Stimulated activated CD4-positive, alpha-beta T cell treated with anti-CD3 and anti-CD28 coated beads, Interleukin-2, amount 100 ng/mL, for 24 hours (primary cell): ENCODE results near the gene FAHD1.

Experiments
- DNase-seq, 2 donors: peaks; one replicate each; pipeline ENCODE4 v3.0.0-alpha.2; 2020

FAHD1 gene

GRCh38 chr16:1826691-1827573 is at the start of gene FAHD1, which contains the start of gene HAGH:
Gene FAHD1 (plus strand): TSS chr16:1827206. CDS start chr16:1827239, 33 bp downstream.
Gene HAGH (minus strand): TSS chr16:1826825. CDS start chr16:1826787, 38 bp downstream.
- DNase-seq, result peak; percentile 90 to 91

DNA sequence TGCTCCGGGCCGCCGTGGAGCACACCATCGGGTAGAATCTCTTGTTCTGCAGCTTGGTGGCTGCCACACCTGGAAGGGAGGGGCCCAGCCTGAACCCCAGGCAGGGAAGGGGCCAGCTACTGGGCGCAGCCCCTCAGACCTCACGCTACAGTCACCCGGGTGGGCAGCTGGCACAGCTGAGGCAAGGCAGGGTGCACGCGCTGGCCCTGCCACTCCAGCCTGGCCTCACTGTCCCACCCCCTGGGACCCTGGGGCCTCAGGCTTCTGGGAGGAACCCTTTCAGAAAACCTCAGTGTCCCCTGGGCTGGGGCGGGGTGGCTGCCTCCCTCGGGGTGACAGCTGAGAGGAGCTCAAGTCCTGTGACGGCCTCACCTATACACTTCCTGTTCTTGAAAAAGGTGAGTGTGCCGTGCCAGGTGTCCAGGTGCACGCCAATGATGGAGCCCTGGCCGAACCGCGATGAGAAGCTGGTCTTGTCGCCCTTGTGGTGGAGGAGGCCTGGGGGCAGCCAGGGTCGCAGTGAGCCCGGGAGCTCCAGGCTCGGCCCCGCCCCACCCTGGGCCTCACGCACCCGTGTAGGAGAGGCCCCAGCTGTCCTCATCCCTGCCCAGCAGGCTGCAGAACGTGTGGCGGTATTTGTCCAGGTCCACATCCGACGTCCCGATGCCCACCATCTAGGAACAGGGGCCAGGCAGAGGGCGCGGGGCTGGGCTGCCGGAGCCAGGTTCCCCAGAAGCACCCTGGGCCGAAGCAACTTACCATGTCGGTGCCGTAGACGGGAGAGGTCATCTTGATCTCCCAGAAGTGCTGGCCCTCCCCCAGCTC is 49.4 kb upstream of the FAHD1 start:
- no peak for DNase-seq

- no peak for DNase-seq
Observed at GRCh38 chr16:1778200-1779179, 48.5 kb upstream of the FAHD1 start.

GRCh38 chr16:1779234-1779701 is 47.7 kb upstream of the FAHD1 start:
- DNase-seq, result no peak

- DNase-seq, result no peak
Observed at GRCh38 chr16:1779741-1780676, 47.0 kb upstream of the FAHD1 start.

- DNase-seq, result no peak
Observed at GRCh38 chr16:1780677-1781072, 46.3 kb upstream of the FAHD1 start.

GRCh38 chr16:1781254-1781653 is 45.8 kb upstream of the FAHD1 start:
- DNase-seq, result no peak

DNA sequence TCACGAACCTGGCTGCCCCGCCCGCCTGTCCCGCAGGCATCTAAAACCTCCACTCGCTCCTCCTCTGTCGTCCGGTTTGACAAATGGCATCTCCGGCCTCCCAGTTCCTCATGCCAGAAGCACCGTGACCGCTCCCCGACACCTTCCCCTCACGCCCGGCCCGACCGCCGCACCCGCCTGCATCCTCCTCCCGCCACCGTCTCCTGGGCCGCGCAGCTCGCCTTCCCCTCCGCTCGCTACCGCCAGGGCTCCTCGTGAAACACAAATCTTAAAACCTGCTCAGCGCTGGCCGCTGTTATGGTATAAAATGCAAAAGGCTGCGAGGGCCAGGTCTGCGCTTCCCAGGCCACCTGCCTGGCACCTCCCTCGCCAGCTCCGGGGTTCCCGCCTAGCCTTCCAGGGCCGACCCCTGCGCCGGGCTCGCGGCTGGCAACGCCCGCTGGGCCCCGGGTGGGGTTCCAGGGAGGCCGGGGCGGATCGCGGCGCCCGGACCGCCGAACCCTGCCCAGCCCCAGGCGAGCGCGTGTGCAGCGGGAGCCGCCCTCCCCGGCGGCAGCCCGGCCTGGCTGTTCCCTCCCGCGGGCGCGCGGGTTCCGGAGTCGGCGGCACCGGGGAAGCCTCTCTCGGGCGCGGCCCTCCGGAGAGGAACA is 45.1 kb upstream of the FAHD1 start:
- peak; percentile 40 for DNase-seq

DNA sequence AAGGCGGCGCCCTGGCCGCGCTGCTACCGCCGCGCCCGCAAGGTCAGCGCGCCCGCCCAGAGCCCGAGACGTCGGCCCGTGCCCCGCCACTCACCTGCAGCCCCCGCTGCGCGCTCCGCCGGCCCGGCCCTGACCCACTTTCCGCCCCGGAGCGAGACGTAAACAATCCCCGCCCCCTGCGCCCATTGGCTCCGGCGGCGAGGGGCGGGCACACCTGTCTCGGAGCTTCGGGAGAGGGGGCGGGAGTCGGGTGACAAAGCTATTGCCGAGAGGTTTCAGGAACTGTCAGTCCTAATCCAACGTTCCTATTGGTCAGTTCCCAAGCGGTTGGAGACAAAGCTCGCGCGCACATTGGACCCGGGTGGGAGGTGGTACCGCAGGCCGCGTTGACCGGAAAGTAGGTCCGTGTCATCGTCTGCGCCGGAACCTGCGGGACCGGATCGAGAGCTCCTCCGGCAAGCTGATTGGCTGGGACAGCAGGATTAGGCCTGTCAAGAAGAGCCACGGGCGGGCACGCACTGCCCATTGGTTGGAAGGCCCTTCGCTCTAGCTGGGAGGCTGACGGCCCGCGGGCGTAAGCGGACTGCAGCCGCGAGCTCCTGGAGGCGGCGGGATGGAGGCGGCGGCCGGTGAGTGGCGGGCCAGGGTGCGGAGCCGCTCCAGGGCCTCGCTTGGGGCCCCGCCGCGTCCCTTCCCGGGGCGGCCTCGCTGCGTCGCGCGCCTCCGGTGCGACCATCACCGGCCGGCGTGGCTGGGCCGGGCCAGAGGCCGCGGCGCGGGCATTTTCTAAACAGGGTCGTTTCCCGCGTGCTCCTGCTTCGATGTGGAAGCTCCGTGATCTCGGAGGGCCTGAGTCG is 44.4 kb upstream of the FAHD1 start, which contains the start of the genes NUBP2 and SPSB3:
Gene NUBP2 (plus strand): TSS at position 553 of the 857 bp plus-strand sequence. CDS start 61 bp downstream, at position 614.
Gene SPSB3 (minus strand): TSS at position 164 of the 857 bp plus-strand sequence. CDS start 1,088 bp downstream, outside the sequence.
- DNase-seq, result peak; percentile 98

DNA sequence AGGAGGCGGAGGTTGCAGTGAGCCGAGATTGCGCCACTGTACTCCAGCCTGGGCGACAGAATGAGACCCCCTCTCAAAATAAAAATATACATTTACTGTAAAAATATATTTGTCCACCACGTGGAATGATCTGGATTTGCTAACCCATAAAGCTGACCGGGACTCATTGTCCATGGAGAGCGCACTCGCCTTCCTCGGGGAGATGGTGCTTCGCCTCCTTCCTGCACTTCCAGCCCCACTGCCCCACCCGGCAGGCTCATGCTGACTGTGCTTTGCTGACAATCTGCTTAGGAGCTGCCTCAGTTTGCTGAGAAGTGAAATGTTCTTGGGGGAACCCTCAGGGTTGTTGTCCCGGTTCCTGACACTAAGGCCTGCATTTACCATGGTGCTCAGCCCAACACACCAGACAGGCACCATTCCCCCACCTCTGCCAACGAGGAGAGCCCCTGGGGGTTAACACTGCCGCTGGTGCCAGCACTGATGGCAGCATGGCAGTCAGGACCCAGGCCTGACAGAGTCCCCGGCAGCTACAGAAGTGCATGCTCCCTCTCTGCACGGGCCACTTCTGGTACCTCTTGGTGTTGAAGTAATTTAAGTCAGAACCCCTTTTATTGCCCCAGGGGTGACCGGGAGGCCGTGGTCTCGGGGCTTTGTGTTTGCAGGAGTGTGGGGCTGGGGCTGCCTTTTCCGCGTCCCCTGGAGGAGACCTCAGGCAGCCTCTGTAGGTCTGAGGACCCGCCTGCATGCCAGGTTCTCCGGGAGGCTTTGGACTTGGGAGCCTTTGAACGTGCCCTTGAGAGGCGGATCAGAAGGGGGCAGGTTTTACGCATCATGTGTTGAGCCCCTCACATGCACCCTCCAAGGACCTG is 41.8 kb upstream of the FAHD1 start:
- no peak for DNase-seq

DNA sequence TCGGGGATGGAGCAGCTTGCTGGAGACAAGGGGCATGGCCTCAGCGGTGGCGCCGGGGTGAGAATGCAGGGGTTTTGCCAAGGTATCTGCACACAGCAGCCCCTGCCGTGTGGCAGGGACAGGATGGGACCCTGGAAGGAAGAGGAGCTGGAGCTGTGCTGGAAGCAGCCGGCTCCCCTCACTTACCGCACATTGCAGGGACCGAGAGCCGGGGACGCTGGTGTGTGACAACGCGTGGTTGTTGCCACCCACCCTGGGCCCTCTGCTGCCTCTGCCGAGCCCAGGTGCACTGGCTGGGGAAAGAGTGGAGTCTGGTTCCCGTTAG is 41.2 kb upstream of the FAHD1 start:
- DNase-seq, result no peak

GRCh38 chr16:1786242-1787055 is 40.6 kb upstream of the FAHD1 start:
- no peak for DNase-seq

DNA sequence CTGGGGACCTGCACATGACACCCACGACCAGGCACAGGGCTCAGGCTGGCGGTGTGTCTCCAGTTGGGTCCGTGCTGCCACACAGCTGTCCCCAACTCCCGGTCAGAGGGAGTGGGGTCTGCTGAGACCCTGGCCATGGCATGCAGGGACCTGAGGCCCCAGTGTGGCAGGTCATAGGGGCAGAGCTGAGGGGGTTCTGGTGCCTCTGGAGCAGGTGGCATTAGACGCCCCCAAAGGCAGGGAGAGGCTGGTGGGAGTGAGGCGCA is 40.0 kb upstream of the FAHD1 start:
- no peak for DNase-seq

DNA sequence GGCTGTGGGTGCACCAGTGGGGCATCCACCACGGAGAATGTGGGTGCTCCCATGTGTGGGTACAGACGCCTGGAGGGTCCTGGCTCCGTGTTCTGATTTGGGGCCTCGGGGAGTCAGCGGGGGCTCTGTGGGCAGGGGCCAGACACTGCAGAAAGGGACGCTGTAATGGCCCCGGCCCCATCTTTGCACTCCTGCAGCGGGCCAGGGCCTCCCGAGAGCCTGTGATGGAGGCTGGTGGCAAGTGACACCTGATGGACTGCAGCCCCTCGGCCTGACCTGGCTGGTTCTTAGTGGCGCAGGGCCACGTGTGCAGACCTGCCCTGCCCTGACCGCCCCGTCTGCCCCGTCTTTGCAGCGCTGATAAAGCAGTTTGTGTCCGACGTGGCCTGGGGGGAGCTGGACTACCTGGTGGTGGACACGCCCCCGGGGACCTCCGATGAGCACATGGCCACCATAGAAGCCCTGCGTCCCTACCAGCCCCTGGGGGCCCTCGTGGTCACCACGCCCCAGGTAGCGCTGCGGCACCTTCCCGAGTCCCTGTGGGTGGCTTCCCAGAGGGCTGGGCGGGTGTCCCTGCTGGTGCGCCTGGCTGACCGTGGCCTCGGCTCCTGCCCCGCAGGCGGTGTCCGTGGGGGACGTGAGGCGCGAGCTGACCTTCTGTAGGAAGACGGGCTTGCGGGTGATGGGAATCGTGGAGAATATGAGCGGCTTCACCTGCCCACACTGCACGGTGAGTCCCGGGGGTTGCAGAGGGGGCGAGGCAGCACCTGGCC is 39.5 kb upstream of the FAHD1 start:
- DNase-seq, result no peak

GRCh38 chr16:1788095-1788707 is 38.8 kb upstream of the FAHD1 start:
- no peak for DNase-seq

GRCh38 chr16:1788708-1789100 is 38.3 kb upstream of the FAHD1 start:
- DNase-seq, result no peak

DNA sequence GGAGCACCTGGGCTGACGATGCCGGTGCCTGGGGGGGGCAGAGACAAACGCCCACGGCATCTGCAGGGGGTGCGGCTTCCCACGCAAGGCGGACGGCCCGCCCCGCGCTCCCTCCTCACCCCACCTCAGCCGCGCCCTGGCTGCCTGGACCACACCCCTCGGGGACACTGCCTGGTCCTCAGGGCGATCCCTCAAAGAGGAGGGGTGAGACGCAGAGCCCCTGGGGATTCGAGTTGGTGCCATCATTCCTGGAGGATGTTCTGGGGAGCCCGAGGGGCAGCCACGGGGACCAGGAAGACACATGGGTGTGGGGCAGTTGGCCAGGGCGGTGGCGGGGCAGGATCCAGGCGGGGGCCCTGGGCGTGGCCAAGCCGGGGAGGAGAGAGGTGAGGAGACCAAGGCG is 37.4 kb upstream of the FAHD1 start:
- no peak for DNase-seq
